ENCODE measurements around the gene BRAF.
A peak's percentile ranks its signal among the peaks of the same experiment; 100 is the strongest.
"Not testable (repeated sequence)": the region's sequence is repeated elsewhere in the genome, so short reads cannot be mapped to it uniquely, and the experiment has no call there.

Gene BRAF

GRCh38 chr7:140745266-140746058 is 179.3 kb downstream of the BRAF start:
- Mint-ChIP-seq H3K36me3 (ENCODE audit: low read depth) (peaks cover 21% of the 10 kb centered on the region), H3K4me3 (no peak overlapping the region), H3K27ac (no peak overlapping the region), H3K9me3 (no peaks in the 10 kb centered on the region), H3K27me3 (no peaks in the 10 kb centered on the region), H3K4me1 (no peaks in the 10 kb centered on the region)
- ATAC-seq (no peak), DNase-seq (no peak)

DNA sequence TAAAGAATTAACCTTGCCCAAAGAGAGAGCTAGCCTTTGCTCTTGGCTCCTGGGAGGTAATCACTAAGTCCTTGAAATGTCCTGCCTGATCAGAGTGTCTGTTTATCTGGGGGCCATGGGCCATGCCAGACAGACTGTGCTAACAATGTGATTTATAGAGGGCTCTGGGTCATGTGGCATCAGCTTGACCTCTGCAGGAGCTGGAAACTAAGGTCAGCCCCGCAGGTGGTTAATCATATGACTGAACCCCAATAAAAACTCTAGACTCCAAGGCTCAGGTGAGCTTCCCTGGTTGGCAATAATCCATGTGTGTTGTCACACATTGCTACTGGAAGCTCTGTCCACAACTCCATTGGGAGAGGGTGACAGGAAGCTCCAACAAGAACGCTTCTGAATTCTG is 180.7 kb downstream of the BRAF start:
- Mint-ChIP-seq H3K27ac (no peak overlapping the region), H3K27me3 (no peaks in the 10 kb centered on the region), H3K4me1 (no peaks in the 10 kb centered on the region), H3K36me3 (ENCODE audit: low read depth) (peaks cover 22% of the 10 kb centered on the region), H3K9me3 (no peaks in the 10 kb centered on the region), H3K4me3 (no peak overlapping the region)
- DNase-seq: no peak
- no peak for ATAC-seq

DNA sequence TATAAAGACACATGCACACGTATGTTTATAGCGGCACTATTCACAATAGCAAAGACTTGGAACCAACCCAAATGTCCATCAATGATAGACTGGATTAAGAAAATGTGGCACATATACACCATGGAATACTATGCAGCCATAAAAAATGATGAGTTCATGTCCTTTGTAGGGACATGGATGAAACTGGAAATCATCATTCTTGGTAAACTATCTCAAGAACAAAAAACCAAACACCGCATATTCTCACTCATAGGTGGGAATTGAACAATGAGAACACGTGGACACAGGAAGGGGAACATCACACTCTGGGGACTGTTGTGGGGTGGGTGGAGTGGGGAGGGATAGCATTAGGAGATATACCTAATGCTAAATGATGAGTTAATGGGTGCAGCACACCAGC is 181.5 kb downstream of the BRAF start:
- peaks cover 25% of the 10 kb centered on the region for H3K36me3 Mint-ChIP-seq (ENCODE audit: low read depth)
- H3K4me1 Mint-ChIP-seq, ATAC-seq, H3K4me3 Mint-ChIP-seq, H3K27ac Mint-ChIP-seq, H3K9me3 Mint-ChIP-seq, DNase-seq, H3K27me3 Mint-ChIP-seq: not testable (repeated sequence)

DNA sequence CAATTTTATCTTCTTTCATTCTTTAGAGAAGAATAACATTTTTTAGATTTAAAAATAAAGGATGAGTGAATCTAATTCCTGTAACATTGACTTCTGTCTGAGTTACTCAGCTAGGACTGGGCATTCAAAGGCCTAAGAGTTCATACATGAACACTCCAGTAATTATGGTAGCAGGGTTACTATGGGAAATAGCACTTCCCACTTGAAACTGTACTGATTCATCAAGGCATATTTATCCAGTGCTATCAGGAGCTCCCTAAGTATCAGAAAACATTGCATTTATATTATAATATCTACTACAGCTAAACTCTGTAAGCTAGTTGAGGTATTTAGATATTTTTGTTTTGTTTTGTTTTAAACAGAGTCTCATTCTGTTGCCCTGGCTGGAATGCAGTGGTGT is 186.4 kb downstream of the BRAF start:
- no peak overlapping the region for H3K4me3 Mint-ChIP-seq
- peaks cover 20% of the 10 kb centered on the region for H3K36me3 Mint-ChIP-seq (ENCODE audit: low read depth)
- H3K4me1 Mint-ChIP-seq: no peaks in the 10 kb centered on the region
- ATAC-seq (no peak), DNase-seq (no peak)
- no peaks in the 10 kb centered on the region for H3K27me3 Mint-ChIP-seq
- H3K27ac Mint-ChIP-seq: no peak overlapping the region
- no peaks in the 10 kb centered on the region for H3K9me3 Mint-ChIP-seq

DNA sequence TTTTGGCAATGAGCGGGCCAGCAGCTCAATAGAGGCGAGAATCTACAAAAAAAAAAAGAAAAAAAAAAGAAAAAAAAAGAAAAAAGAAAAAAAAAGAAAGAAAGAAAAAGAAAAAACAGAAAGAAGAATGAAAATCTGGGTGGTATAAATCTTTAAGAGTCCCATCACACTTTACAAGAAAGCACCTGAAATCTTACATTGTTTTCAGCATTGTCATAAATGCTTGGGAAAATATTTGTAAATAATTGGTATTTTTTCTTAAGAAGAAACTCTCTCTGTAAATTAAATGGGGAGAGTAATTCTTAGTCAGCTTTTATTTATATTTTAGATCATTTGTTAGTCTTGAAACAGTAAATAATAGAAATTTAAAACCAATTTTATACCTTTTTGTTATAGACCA is 190.0 kb downstream of the BRAF start:
- no peaks in the 10 kb centered on the region for H3K9me3 Mint-ChIP-seq
- no peaks in the 10 kb centered on the region for H3K4me1 Mint-ChIP-seq
- no peak overlapping the region for H3K4me3 Mint-ChIP-seq
- DNase-seq (no peak), ATAC-seq (no peak)
- no peaks in the 10 kb centered on the region for H3K27me3 Mint-ChIP-seq
- H3K36me3 Mint-ChIP-seq (ENCODE audit: low read depth): peaks cover 19% of the 10 kb centered on the region
- no peak overlapping the region for H3K27ac Mint-ChIP-seq

GRCh38 chr7:140734096-140734495 is 190.6 kb downstream of the BRAF start:
- no peaks in the 10 kb centered on the region for H3K9me3 Mint-ChIP-seq
- H3K4me3 Mint-ChIP-seq: no peak overlapping the region
- H3K27me3 Mint-ChIP-seq: no peaks in the 10 kb centered on the region
- H3K4me1 Mint-ChIP-seq: no peaks in the 10 kb centered on the region
- ATAC-seq (no peak), DNase-seq (no peak)
- H3K36me3 Mint-ChIP-seq (ENCODE audit: low read depth): peaks cover 16% of the 10 kb centered on the region
- H3K27ac Mint-ChIP-seq: no peak overlapping the region

GRCh38 chr7:140732416-140732815 is 192.3 kb downstream of the BRAF start:
- peaks cover 9% of the 10 kb centered on the region for H3K36me3 Mint-ChIP-seq (ENCODE audit: low read depth)
- no peak for ATAC-seq
- no peak for DNase-seq
- no peak overlapping the region for H3K27ac Mint-ChIP-seq
- H3K9me3 Mint-ChIP-seq: no peaks in the 10 kb centered on the region
- no peaks in the 10 kb centered on the region for H3K4me1 Mint-ChIP-seq
- no peak overlapping the region for H3K4me3 Mint-ChIP-seq
- H3K27me3 Mint-ChIP-seq: no peaks in the 10 kb centered on the region

DNA sequence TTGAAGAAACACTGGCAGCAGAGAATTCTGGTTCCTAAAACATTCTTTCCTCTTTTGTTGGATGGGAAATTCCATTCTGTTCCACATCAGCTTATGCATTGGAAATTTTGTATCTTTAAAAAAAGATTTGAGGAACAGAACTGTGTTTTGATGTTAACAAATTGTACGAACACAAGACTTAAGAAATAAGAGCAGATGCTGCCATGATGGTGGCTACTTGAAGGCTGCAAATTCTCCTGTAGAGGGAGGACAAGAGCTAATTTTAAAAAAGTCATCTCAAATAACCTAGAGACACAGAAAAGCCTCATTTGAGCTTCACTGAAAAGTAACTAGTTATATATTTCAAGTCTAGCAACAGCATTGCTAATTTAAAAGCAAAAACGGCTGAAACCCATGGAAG is 198.4 kb downstream of the BRAF start:
- ATAC-seq: no peak
- no peak for DNase-seq
- H3K36me3 Mint-ChIP-seq (ENCODE audit: low read depth): no peaks in the 10 kb centered on the region

GRCh38 chr7:140724706-140725105 is 200.0 kb downstream of the BRAF start:
- no peaks in the 10 kb centered on the region for H3K27me3 Mint-ChIP-seq
- no peak for ATAC-seq
- no peak overlapping the region for H3K4me3 Mint-ChIP-seq
- peaks cover 32% of the 10 kb centered on the region for H3K4me1 Mint-ChIP-seq
- H3K27ac Mint-ChIP-seq: no peak overlapping the region
- peaks cover 4% of the 10 kb centered on the region for H3K36me3 Mint-ChIP-seq (ENCODE audit: low read depth)
- no peaks in the 10 kb centered on the region for H3K9me3 Mint-ChIP-seq
- no peak for DNase-seq

More for the DNA sequence above, 198.4 kb downstream of the BRAF start:
- H3K27ac Mint-ChIP-seq: peak overlapping the region; percentile 45
- H3K9me3 Mint-ChIP-seq: no peaks in the 10 kb centered on the region
- H3K4me3 Mint-ChIP-seq: no peak overlapping the region
- no peaks in the 10 kb centered on the region for H3K27me3 Mint-ChIP-seq
- peaks cover 29% of the 10 kb centered on the region for H3K4me1 Mint-ChIP-seq

DNA sequence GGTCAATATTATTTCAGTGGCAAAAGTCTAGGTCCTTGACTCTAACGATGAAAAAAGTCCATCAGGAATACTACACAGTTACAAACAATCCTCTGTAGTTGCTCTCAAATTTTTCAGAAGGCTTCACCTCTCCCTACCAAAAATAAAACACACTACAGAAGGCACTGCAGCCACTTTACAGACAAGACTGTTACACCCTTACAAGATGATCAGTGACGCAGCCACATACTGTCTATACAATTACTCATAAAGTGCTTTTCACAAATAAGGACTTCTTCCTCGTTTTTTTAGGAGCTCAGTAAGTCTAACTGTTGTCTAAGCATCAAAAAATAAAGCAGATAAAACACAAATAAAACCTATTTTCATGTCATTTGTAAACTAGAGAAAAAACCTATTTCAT is 201.2 kb downstream of the BRAF start:
- Mint-ChIP-seq H3K4me1 (peaks cover 32% of the 10 kb centered on the region), H3K4me3 (no peak overlapping the region), H3K36me3 (ENCODE audit: low read depth) (peaks cover 4% of the 10 kb centered on the region), H3K27me3 (no peaks in the 10 kb centered on the region), H3K27ac (peak overlapping the region; percentile 53), H3K9me3 (no peaks in the 10 kb centered on the region)
- no peak for ATAC-seq
- no peak for DNase-seq

DNA sequence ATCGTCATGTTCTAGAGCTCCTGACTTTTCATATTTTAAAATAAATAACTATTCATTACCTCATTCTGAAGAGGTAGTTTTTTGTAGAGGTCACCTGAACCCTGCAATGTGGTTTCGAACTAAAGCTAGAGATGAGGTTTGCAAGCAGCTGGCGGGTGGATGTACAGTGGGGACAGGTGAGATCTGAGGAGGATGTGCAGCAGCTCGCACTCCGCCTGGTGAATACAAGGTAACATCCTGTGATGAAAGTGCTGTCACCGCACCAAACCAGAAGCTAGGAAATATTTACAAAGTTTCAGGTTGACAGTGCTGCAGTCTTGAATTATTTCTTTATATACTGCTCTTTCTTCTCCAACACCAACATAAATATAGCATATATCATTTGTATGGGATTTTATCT is 201.7 kb downstream of the BRAF start:
- no peaks in the 10 kb centered on the region for H3K27me3 Mint-ChIP-seq
- H3K4me1 Mint-ChIP-seq: peaks cover 32% of the 10 kb centered on the region
- ATAC-seq (peak; percentile 93), DNase-seq (peak; percentile 26)
- no peaks in the 10 kb centered on the region for H3K9me3 Mint-ChIP-seq
- peaks cover 4% of the 10 kb centered on the region for H3K36me3 Mint-ChIP-seq (ENCODE audit: low read depth)
- H3K27ac Mint-ChIP-seq: peak overlapping the region; percentile 53
- H3K4me3 Mint-ChIP-seq: no peak overlapping the region

DNA sequence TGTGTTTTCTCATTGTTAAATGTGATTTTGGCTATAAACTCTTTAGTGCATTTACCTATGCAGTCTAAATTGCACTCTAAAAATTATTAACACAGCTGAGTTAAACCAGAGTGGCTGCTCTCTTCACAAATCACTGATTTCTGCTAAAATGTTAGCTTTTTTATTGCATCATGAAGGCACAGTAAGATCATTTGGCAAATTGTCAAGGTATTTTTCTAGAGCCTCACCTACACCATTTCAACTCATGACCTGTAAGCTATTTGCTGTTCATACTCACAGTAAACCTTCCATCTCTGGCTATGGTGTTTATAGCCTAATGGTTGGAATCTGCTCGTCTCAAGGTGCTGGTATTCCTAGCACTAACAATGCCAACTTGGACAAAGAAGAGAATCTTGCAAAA is 202.5 kb downstream of the BRAF start:
- H3K36me3 Mint-ChIP-seq (ENCODE audit: low read depth): peaks cover 4% of the 10 kb centered on the region
- DNase-seq (no peak), ATAC-seq (no peak)
- H3K27ac Mint-ChIP-seq: no peak overlapping the region
- H3K27me3 Mint-ChIP-seq: no peaks in the 10 kb centered on the region
- H3K4me3 Mint-ChIP-seq: no peak overlapping the region
- H3K9me3 Mint-ChIP-seq: no peaks in the 10 kb centered on the region
- H3K4me1 Mint-ChIP-seq: peaks cover 32% of the 10 kb centered on the region

GRCh38 chr7:140719721-140720120 is 205.0 kb downstream of the BRAF start:
- no peak overlapping the region for H3K4me3 Mint-ChIP-seq
- ATAC-seq (no peak), DNase-seq (no peak)
- peaks cover 22% of the 10 kb centered on the region for H3K4me1 Mint-ChIP-seq
- no peaks in the 10 kb centered on the region for H3K27me3 Mint-ChIP-seq
- peaks cover 5% of the 10 kb centered on the region for H3K36me3 Mint-ChIP-seq (ENCODE audit: low read depth)
- H3K9me3 Mint-ChIP-seq: no peaks in the 10 kb centered on the region
- no peak overlapping the region for H3K27ac Mint-ChIP-seq

- DNase-seq (no peak), ATAC-seq (no peak)
- peaks cover 21% of the 10 kb centered on the region for H3K36me3 Mint-ChIP-seq (ENCODE audit: low read depth)
- H3K9me3 Mint-ChIP-seq: no peaks in the 10 kb centered on the region
- no peaks in the 10 kb centered on the region for H3K27me3 Mint-ChIP-seq
- H3K4me1 Mint-ChIP-seq: no peaks in the 10 kb centered on the region
- H3K4me3 Mint-ChIP-seq: no peak overlapping the region
- no peak overlapping the region for H3K27ac Mint-ChIP-seq
Measured at GRCh38 chr7:140714331-140715040, 210.2 kb downstream of the BRAF start.

GRCh38 chr7:140712392-140712791 is 212.3 kb downstream of the BRAF start:
- not testable (repeated sequence) for H3K4me1 Mint-ChIP-seq, H3K4me3 Mint-ChIP-seq, DNase-seq

More at GRCh38 chr7:140712392-140712791, 212.3 kb downstream of the BRAF start:
- not testable (repeated sequence) for ATAC-seq, H3K27me3 Mint-ChIP-seq, H3K9me3 Mint-ChIP-seq, H3K27ac Mint-ChIP-seq
- peaks cover 27% of the 10 kb centered on the region for H3K36me3 Mint-ChIP-seq (ENCODE audit: low read depth)
